Suppressor macrophage treated with lipopolysaccharide for 1 hour (primary cell): Measurements from ENCODE around the gene YWHAH.

Source experiments
- DNase-seq, 3 donors: peaks; one replicate each; pipeline ENCODE4 v3.0.0-alpha.2; 2020 to 2022

The YWHAH gene

DNA sequence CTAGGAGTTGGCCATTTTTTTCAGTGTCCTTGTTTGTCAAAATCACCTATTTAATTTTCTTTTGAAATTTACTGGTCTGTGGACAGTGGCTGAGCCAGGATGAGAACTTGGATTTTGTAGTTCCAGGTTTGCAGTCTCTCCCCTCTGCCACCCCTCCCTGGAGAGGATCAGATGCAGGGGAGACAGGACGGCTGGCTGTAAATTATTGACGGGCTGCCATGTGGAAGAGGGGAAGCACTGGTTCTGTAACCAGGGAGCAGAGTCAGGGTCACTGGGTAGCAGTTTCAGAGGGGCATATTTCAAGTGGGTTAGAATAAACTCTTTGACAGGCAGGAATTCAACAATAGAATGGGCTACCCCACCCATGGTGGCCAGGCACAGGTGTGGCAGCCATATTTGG, 20.6 kb upstream of the YWHAH start:
- no peak for DNase-seq

DNA sequence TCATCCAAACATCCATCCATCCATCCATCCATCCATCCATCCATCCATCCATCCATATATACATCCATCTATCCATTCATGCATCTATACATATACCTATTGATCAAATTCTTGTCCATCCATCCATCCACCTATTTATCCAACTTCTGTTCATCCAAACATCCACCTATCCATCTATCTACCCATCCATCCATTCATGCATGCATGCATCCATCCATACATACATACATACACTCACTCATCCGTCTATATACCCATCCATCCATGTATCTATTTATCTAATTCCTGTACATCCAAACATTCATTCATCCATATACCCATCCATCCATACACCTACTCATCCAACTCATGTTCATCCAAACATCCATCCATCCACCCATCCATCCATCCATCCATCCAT, 19.3 kb upstream of the YWHAH start:
- DNase-seq, result no peak

DNA sequence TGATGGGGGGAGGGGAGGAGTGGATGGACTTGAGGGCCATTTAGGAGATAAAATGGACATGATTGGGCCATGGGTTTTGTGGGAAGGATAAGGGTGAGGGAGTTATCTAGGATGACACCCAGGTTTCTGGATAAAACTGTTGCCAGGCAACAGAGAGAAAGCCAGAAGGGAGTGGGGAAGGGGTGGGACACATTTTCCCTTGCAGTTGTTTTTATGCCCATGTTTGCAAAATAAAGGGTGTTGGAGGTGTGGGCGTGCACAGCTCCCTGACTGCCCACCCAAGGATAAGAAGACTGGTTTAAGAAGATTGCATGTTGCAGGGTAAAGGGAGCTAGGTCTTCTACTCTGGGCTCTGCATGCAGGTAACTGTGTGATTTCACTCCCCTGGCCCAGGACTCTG, 18.3 kb upstream of the YWHAH start:
- no peak for DNase-seq

DNA sequence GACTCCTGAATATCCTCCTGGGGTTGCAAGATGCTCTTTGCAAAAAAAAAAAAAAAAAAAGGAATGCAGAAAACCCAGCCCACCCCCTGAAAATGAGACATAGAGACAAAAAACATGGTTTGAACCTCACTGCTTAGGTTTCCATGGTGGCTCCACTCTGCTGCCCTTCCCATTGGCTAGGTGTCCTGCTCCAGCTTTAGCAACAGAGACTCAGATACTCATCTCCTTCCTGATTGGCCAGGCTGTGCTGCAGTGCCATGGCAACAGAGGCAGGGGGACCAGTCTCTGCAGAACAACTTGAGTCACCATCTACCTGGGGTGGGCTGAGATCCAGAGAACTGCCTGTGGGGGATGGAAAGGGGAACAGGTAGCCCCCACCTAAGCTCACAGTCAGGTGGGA, 17.4 kb upstream of the YWHAH start:
- DNase-seq, result no peak

DNA sequence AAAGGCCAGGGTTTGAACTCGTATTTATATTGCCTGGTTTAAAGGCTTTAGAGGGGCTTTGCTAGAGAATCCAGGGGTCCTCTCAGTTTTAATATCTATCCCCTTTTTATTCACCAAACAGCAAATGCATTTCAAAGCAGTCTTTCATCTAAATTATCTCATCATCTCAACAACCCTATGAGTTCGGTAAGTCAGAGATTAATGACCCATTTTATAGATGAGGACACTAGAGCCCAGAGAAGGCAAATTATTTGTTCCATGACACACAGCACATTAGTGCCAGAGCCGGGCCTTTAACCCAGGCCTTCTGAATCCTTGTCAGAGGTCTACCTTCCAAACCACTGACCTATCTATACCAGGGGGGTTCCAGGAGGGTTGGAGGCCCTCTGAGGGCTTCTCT, 16.8 kb upstream of the YWHAH start:
- no peak for DNase-seq

DNA sequence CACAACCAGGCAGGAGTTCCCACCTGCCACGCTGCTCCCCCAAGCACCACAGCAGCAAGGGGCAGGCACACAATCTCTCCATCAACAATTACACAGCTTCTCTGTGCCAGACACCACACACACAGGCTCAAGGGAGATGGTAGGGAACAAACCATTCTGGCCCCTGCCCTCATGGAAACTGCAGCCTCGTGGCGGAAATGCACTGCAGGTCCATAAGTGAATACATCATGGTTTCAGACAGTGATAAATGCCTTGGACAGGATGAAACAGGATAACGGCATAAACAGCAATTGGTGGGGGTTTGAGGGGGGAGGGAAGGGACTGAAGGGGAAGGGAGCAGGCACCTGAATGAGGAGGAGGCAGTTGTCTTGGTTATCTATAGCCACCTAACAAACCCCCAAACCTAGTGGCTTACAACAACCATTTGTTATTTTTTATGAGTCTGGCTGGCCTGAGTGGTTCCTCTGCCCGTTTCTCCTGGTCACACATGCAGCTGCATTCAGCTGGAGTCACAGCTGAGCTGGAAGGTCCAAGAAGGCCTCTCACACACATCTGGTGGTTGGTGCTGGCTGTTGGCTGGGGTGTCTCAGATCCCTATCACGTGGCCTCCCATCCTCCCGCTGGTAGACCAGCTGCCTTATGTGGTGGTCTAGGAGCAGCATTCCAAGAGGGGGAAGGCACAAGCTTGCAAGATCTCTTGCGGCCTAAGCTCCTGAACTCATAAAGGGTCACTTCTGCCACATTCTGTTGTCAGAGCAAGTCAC, 15.0 kb upstream of the YWHAH start:
- DNase-seq, result no peak

DNA sequence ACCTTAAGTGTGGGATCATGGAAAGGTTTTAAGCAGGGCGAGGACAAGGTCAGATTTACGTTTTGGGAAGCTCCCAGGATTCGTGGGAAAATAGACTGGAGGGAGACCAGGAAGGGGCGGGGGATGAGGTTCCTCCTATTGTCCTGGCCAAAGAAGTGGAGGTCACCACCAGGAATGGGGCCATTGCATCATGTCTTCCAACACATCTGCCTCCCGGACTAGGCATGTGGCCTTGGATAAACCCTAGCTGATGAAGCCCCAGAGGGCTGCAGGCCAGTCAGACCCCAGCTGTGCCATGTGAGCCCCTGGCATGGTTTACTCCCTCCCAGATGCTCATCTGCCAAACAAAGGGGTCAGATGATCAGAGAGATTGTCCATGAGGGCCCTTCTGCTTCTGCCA, 11.5 kb upstream of the YWHAH start:
- DNase-seq, result no peak

DNA sequence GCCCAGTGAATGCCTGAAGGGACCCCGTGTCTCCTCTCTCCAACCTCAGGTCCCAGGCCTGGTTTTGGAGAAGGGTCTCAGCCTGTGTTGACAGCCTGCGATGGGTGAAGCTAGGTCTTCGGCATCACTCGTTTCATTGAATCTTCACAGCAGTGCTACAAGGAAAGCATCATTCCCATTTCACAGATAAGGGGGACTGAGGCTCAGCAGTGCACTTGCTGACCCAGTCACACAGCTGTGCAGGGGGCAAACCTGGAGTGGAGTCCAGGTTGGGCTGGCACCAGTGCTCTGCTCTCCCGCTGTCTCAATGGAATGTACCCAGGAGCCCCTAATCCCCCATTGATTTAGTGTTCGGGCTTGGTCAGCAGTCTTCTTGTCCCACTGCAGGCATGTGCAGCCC, 10.9 kb upstream of the YWHAH start:
- DNase-seq, result no peak

DNA sequence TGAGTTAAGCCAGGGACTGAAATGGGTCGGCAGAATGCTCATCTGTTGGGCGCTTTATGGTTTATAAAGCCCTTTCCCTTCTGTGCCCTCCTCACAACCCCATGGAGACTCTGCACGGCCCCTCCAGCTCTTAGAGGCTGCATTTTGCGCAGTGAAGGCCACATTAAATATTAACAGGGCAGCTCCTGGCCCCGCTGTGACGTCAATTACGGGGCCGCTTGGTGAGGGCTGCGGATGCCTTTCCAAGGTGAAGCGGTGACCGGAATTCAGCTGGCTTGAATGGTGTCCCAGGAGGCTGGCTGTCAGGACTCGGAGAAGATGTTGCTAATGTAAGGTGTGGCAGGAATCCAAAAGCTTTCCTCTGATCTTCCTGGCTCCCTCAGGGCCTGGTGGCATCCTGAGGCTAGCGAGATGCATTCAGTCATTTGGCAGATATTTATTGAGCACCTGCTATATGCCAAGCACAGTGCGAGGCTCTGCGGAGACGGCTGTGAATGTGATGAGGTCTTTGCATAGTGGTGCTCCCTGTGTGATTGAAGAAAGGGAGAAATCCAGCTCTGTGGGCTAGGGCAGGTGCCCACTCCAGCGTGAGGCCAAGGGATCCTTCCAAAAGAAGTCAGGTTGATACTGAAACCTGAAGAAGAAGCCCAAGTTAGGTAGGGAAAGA, 10.4 kb upstream of the YWHAH start:
- DNase-seq, result no peak

DNA sequence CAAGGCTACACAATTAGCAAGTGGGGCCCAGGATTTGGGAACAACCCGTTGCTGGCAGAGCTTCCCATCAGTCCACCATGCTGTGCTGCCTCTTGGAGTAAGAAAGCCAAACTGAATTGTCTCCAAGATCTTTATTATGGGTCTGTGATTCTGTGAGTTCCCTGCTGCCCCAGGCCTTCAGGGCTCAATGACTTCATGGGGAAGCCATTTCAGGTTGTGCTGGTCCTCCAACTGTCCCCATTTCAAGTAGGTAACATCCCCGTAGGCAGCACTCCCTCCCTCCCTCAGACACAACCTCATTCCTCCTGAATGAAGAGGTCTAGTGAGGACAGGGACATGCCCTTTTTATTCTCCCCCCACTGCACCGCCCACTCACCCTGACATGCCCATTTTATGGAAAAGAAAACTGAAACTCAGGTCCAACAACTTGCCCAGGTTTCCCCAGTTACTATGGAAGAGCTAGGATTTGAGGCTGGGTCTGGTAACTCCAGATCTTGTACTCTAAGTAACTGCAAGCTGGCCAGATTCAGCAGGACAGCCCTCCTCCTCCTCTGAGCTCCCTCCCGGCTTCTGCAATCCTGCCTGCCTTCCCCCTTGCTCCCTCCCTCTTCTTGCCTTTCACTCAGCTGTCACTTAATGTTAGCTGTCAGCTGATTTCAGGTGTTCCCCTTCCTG, 8.2 kb upstream of the YWHAH start:
- peak; percentile 26 to 66 (median 61) for DNase-seq

DNA sequence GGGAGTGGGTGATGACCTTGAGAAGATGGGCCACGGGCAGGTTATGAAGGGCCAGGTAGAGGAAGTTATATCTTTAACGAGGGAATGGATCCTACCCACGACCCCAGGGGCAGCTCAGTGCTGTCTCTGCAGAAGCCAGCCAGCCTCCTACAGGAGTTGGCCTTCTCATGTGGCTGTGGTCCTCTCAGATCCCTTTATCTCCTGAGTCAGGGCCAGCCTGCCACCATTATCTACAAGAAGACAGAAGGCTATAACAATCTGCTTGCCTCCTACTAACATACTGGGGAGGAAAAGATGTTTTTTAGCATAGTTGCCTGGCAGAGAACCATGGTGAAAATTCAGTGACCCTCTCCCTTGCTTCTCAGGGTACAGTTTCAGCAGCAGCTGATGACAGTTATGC, 7.0 kb upstream of the YWHAH start:
- DNase-seq, result no peak

DNA sequence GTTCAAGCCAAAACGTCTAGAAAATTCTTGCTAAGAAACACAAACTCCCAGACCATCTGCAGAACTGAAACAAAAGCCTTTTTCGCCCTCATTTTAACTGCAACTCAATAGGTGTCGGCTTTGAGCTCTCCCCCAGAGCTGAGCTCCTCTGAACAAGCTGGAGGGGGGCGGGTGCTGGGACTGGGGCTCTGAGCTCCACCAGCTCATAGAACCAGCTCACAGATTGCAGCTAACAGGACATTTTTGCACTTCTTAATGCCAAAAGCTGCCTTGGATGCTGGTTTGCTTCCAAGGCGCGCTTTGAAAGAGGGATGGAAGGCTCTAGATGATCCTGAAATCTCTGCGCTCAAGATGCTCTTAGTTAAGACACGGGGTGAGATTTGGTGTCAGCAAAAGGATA, 6.0 kb upstream of the YWHAH start:
- DNase-seq, result no peak

DNA sequence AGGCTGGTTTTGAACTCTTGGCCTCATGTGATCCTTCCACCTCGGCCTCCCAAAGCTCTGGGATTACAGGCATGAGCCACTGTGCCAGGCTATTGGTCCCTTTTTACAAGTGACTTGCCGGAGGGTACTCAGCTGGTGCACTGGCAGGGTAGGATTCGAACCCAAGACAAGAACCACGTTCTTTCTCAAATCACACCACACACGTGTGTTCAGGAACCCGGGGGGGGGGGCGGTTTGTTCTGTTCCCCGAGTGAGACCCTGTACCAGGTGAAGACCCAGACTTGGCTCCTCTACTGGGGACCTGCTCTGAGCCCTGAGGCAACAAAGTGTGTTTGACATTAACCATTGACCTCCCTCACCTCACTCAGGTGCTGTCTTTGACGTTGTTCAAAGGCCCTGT, 3.8 kb upstream of the YWHAH start:
- no peak for DNase-seq

DNA sequence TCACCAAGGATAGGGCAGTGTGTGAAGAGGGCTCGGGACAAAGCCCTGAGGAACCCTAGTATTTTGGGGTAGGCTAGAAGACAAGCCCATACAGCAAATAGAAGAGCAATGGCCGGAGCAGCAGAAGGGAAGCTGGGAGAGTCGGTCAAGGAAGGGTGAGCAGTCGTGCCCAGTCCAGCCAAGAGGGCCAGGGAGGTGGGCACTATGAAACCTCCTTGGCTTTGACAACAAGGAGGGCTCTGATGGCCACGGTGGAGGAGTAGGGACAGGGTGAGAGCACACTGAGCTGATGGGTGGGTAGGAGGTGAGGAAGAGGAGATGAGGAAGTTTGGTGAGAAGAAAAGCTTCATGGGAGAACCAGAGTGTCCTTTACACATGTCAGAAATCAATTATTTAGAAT, 2.2 kb upstream of the YWHAH start:
- no peak for DNase-seq

DNA sequence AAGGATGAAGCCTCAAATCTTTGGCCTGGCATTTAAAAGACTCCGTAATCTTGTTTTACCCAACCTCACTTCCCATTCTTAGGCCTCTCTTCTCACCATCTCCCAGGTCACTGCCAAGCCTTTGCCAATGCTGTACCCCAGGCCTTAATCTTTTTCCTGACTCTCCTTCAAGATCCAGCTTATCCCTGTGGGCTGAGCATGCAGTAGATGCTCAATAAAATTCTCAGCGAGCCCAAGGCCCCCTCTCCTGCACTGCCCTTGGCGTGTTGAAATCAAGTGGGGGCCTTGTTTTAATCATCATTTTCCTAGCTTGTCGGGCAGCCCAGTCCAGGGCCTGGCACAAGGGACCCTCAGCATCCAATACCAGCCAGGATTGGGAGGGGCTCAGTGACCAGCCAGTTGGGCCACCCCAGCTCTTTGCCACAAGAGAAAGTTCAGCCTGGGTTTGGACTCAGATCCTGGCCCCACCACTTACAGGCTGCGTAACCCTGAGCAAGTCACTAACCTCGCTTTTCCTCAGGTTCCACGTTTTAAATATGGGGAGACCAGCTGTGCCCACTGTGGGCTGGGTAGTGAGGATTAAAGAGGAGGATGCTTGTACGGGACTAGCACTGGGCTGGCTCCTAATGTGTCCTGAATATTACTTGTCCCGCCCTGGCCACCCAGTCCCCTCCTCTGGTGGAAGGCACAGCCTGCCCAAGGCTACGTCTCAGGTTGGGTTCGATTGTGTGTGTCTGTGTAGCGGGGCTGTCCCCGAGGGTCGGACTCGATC, 943 bp upstream of the YWHAH start:
- DNase-seq, result no peak

DNA sequence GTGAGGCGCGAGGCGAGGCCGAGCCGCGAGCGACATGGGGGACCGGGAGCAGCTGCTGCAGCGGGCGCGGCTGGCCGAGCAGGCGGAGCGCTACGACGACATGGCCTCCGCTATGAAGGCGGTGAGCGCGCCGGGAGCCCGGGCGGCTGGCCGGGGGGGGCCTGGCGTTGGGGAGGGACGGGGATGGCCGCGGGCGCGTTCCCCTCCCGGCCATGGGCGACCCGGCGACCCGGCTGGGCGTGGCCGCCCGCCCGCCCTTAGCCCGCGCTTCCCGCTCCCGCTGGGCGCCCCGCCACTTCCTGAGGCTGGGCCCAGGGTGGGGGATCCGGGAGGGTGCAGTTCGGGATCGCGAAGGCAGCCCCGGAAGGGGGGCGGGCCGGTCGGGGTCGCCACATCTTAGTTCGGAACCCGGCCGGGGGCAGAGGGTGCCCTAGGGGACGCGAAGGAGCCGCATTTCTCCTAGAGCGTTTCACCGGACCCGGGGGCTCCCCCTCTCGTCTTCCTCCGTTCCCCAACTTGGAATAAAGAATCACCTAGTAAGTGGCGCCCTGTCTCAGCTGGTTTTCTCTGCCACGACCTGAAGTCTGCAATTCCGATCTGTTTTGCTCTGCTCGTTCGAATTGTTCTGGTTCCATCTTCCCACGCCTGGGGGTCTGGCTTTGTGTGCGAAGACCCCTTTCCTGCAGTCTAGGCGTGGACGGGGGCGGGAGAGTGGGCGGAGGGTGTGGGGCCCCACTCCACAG, 536 bp downstream of the YWHAH start:
- peak in 2 of 3 donors; percentile 51 to 77 for DNase-seq

DNA sequence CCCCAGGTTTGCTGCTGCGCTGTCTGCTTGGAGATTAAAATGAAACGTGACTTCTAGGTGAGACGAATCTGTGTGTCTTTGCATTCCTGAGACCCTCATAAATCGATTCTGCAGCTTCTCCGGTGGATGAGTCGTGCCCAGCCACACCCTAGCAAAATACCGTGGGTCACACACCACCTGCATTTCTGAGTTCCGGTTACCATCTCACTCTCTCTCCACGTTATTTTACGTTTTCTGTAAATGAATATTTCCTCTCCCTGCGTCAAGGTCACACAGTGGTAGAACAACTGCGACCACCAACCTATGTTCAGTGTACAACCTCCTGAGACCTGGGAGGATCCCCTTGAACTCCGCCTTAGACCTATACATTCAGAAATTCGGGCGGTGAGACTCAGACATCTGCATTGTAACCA, 1.1 kb downstream of the YWHAH start:
- no peak for DNase-seq

DNA sequence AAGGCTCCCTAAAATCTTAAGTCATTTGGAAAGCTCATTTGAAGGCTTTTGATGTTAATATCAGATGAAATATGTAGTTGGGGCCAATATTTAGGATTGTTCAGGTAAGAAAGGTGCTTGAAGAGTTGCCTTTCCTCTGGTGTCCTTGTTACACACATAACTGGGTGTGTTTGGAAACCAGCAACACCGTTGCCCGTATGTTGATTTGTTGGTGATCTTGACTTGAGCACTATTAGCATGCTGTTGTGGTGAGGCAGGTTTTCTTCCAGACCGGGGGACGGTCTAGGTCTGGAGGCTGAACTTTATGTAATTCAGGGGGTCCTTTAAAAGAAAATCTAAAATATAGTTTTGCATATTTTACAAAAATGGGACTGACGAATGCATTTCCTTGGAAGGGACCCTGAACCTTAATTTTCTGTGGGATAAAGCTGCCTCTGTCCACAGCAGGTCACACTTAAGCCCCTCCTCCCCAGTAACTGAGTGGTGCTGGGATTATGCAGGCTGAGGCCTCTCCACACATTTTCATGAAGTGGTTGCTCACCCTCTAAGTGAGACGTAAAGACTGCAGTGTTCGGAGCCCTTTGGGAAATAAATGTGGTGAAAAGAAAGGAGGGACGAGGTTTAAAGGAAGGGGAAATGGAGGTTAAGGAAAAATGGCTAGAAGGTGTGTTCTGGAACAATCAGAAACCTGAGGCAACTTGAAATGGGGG, 1.8 kb downstream of the YWHAH start:
- peak in 1 of 3 donors; percentile 15 for DNase-seq

DNA sequence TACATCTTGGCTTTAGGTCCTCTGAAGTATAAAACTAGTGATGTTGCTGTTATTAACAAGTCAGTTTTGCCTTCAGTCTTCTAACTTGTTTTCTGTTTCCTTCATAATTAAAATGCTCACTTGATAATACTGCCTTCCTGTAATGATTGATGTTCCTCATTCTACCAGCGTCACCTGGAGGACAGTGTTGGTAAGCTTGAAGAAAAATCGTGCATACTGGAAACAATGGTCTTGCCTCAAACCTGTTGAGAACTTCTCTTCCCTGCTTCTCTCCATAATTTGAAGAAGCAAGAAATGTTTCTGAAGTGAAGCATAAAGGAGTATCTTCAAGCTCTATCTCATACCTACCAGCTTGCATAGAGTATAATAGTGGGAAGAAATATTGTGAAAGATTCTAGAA, 3.0 kb downstream of the YWHAH start:
- peak; percentile 52 to 65 (median 63) for DNase-seq

DNA sequence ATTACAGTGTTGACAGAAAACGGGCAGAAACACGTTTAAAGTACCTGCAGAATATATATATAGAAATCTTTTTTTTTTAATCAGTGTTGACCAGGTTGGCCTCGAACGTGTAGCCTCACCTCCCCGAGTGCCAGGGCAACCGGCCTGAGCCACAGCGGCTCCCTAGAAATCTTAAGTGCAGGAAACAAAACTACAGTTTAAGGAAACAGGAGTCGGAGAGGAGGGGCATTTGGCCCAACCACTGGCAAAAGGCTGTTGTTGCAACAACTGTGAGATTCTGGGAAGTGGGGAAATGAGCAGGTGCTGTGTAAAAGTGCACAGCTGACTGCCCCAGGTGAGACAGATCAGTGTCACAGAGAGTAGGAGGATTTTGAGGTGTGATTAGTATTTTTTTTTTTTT, 3.7 kb downstream of the YWHAH start:
- DNase-seq, result no peak

DNA sequence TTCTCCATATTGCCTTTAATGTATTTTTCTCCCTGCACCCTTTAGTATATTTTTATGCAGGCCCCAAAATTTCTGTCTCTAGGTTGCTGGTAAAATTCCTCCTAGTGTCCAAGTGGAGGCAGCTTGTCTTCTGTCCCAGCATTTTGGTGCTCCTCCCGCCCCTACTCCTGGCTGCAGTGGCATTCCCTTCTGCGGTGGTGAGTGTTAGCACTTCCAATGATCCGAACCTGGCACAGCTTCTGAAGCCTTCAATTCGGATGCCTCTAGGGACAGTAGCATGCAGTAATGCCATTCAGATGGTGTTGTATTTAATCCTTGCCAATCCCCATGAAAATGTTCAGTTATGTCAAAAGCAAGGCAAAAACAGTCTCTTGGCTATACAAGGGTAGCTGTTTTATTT, 5.9 kb downstream of the YWHAH start:
- no peak for DNase-seq
